HepG2 (cell line): ENCODE results near the gene CORO1A. TPM values are rescaled to one million over a fixed set of nuclear protein-coding genes. Genes with fewer than 3 reads are reported as not detected.

ENCODE experiments used
- CHCHD3 ChIP-seq: sonication (generic); formaldehyde crosslinking; IDR thresholded peaks from 2 replicates; pipeline ENCODE4 v1.8.0; 2022; ENCODE audit warnings: mild to moderate bottlenecking, missing genetic modification reagents, moderate library complexity
- CHD2 ChIP-seq: IDR thresholded peaks from 2 replicates; pipeline ENCODE4 v1.6.1; 2011; ENCODE audit warnings: low read depth, low read length, improper control_type of control experiment
- EEA1 ChIP-seq: sonication (generic); formaldehyde crosslinking; IDR thresholded peaks from 2 replicates; pipeline ENCODE4 v1.5.1; 2020; ENCODE audit warnings: mild to moderate bottlenecking, missing genetic modification reagents, borderline replicate concordance
- IRX3 ChIP-seq: sonication (generic); formaldehyde crosslinking; IDR thresholded peaks from 2 replicates; pipeline ENCODE4 v1.8.1; 2023; ENCODE audit warnings: mild to moderate bottlenecking, low read depth, missing genetic modification reagents, borderline replicate concordance
- MED1 ChIP-seq: sonication (generic); formaldehyde crosslinking; IDR thresholded peaks from 2 replicates; pipeline ENCODE4 v1.4.0; 2020; ENCODE audit warnings: missing genetic modification reagents
- PITX1 ChIP-seq: sonication (generic); formaldehyde crosslinking; IDR thresholded peaks from 2 replicates; pipeline ENCODE4 v1.5.1; 2020; ENCODE audit warnings: mild to moderate bottlenecking, missing genetic modification reagents
- SMAD3 ChIP-seq: sonication (generic); formaldehyde crosslinking; IDR thresholded peaks from 2 replicates; pipeline ENCODE4 v1.4.0; 2020; ENCODE audit warnings: missing genetic modification reagents
- SSRP1 ChIP-seq: IDR thresholded peaks from 2 replicates; pipeline ENCODE4 v1.6.1; 2016; ENCODE audit warnings: control low read depth
- STAG1 ChIP-seq: sonication (generic); formaldehyde crosslinking; IDR thresholded peaks from 2 replicates; pipeline ENCODE4 v1.4.0; 2020; ENCODE audit warnings: missing genetic modification reagents
- TARDBP ChIP-seq: sonication (generic); formaldehyde crosslinking; IDR thresholded peaks from 2 replicates; pipeline ENCODE4 v1.8.0; 2022; ENCODE audit warnings: mild to moderate bottlenecking, missing genetic modification reagents
- TBP ChIP-seq: sonication (generic); formaldehyde crosslinking; IDR thresholded peaks from 2 replicates; pipeline ENCODE4 v1.5.0; 2020; ENCODE audit warnings: missing genetic modification reagents
- ZFP1 ChIP-seq: IDR thresholded peaks from 2 replicates; pipeline ENCODE4 v1.6.1; 2016
- ZNF296 ChIP-seq: sonication (generic); formaldehyde crosslinking; conservative IDR thresholded peaks from 2 replicates; pipeline ENCODE4 v1.5.0; 2020; ENCODE audit warnings: mild to moderate bottlenecking, missing genetic modification reagents
- ZNF33A ChIP-seq: sonication (generic); formaldehyde crosslinking; IDR thresholded peaks from 2 replicates; pipeline ENCODE4 v1.5.1; 2020; ENCODE audit warnings: missing genetic modification reagents, mild to moderate bottlenecking, moderate library complexity, borderline replicate concordance
- ZNF550 ChIP-seq: sonication (generic); formaldehyde crosslinking; IDR thresholded peaks from 2 replicates; pipeline ENCODE4 v1.4.0; 2020; ENCODE audit warnings: mild to moderate bottlenecking, missing genetic modification reagents, borderline replicate concordance
- ZNF776 ChIP-seq: sonication (generic); formaldehyde crosslinking; IDR thresholded peaks from 2 replicates; pipeline ENCODE4 v1.4.0; 2020; ENCODE audit warnings: mild to moderate bottlenecking, missing genetic modification reagents
- ZNF788 ChIP-seq: sonication (generic); formaldehyde crosslinking; IDR thresholded peaks from 2 replicates; pipeline ENCODE4 v1.5.0; 2020; ENCODE audit warnings: mild to moderate bottlenecking, missing genetic modification reagents, borderline replicate concordance
- ZNF790 ChIP-seq: sonication (generic); formaldehyde crosslinking; IDR thresholded peaks from 2 replicates; pipeline ENCODE4 v1.8.0; 2022; ENCODE audit warnings: missing genetic modification reagents, mild to moderate bottlenecking, borderline replicate concordance
- polyA plus RNA-seq, 8 experiments: library from polyadenylated mRNA; depleted of rRNA in 3 of 8; stranded (reverse) in 7 of 8; unstranded in 1 of 8; fragments of >200 nt; fragmentation: Illumina TruSeq in 4 of 8; extraction: Trizol in 4 of 8; gene quantifications; 2 replicates each; pipeline versions ENCODE4 v1.2.1 to v1.2.3, GENCODE V29; 2011 to 2016; ENCODE audit warnings: low read depth in 4 of 8, missing spikeins in 1 of 8, mixed read lengths in 1 of 8; ENCODE audit not compliant: insufficient read depth in 1 of 8
- total RNA-seq, 5 experiments: library from RNA; depleted of rRNA; stranded (reverse); fragments of >200 nt; fragmentation: Illumina TruSeq; extraction: Trizol; gene quantifications; 2 replicates each; pipeline ENCODE4 v1.2.3, GENCODE V29; 2016; ENCODE audit warnings: low read depth in 1 of 5
- TF ChIP-seq, protein P1 (sequence below), 2 experiments: IDR thresholded peaks; 2 replicates each; pipeline ENCODE4 v1.6.1; 2011 to 2012; ENCODE audit warnings: low read length in 2 of 2, borderline replicate concordance in 1 of 2, low read depth in 1 of 2, mild to moderate bottlenecking in 1 of 2, moderate library complexity in 1 of 2
- TF ChIP-seq, protein P2 (sequence below): sonication (generic); formaldehyde crosslinking; IDR thresholded peaks from 2 replicates; pipeline ENCODE4 v1.5.0; 2020; ENCODE audit warnings: missing genetic modification reagents, mild to moderate bottlenecking, borderline replicate concordance
- TF ChIP-seq, protein P3 (sequence below): sonication (generic); formaldehyde crosslinking; IDR thresholded peaks from 2 replicates; pipeline ENCODE4 v1.4.0; 2020; ENCODE audit warnings: missing genetic modification reagents, borderline replicate concordance
- TF ChIP-seq, protein P4 (sequence below): sonication (generic); formaldehyde crosslinking; IDR thresholded peaks from 2 replicates; pipeline ENCODE4 v1.4.0; 2020; ENCODE audit warnings: missing genetic modification reagents

Gene CORO1A
- total and polyA plus RNA-seq, 2 of the 13 experiments (the other 11 are each of a cell fraction or from before 2014, with no cell fraction given): 6.5 to 12.9 TPM

DNA sequence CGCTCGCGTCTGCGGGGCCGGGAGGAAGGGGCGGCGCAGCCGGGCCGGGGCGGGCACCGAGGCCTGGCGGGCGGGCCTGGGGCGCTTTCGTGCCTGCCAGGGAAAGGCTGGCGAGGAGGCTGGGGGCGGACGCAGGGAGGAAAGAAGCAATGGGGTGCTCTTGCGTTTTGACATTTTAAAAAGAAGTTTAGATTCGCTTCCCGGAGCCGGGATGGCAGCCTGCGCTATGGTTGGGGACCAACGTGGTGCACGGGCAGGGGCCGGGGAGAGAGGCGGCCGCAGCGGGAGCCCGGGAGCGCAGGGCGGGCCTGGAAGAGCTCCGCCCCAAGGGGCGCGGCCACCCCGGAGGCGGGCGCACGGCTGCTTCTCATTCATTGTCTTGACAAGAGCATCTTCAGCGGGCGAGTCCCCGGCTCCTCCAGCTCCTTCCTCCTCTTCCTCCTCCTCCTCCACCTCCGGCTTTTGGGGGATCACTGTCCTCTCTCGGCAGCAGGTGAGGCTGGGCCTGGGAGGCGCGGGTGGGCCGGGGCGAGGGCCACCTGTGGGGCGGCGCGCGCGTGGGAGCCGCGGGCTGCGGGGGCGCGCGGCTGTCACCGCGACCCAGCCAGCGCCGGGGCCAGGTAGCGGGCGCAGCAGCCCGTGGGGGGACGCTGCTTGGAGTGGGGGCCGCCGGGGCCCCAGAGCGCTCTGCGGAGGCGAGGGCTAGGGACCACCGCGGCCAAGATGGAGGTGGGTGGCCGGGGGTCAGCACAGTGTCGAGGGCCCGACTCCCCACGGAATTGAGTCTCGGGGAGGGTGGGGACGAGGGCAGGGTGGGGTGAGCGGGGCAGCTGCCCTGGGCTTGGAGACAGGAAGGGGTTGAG, at the start of gene CORO1A (continued):
- TF ChIP-seq ZNF776 (no peak), ZNF550 (CRISPR knock-in tag) (no peak), ZNF788 (CRISPR knock-in tag) (no peak), ZNF790 (no peak), IRX3 (CRISPR knock-in tag) (no peak), EEA1 (CRISPR knock-in tag) (no peak), STAG1 (CRISPR knock-in tag) (0 out of 2 replicates have a peak, but pooled peaks have one; percentile 3), TARDBP (CRISPR knock-in tag) (no peak), PITX1 (no peak), SMAD3 (no peak), CHD2 (no peak), SSRP1 (CRISPR knock-in tag) (no peak), MED1 (CRISPR knock-in tag) (peak; percentile 29; the same call in 1 of the 2 replicates), ZNF296 (CRISPR knock-in tag) (no peak), ZNF33A (CRISPR knock-in tag) (no peak), ZFP1 (CRISPR knock-in tag) (no peak), CHCHD3 (CRISPR knock-in tag) (no peak), TBP (CRISPR knock-in tag) (0 out of 2 replicates have a peak, but pooled peaks have one; percentile 15)
- TF ChIP-seq, protein P1, sequence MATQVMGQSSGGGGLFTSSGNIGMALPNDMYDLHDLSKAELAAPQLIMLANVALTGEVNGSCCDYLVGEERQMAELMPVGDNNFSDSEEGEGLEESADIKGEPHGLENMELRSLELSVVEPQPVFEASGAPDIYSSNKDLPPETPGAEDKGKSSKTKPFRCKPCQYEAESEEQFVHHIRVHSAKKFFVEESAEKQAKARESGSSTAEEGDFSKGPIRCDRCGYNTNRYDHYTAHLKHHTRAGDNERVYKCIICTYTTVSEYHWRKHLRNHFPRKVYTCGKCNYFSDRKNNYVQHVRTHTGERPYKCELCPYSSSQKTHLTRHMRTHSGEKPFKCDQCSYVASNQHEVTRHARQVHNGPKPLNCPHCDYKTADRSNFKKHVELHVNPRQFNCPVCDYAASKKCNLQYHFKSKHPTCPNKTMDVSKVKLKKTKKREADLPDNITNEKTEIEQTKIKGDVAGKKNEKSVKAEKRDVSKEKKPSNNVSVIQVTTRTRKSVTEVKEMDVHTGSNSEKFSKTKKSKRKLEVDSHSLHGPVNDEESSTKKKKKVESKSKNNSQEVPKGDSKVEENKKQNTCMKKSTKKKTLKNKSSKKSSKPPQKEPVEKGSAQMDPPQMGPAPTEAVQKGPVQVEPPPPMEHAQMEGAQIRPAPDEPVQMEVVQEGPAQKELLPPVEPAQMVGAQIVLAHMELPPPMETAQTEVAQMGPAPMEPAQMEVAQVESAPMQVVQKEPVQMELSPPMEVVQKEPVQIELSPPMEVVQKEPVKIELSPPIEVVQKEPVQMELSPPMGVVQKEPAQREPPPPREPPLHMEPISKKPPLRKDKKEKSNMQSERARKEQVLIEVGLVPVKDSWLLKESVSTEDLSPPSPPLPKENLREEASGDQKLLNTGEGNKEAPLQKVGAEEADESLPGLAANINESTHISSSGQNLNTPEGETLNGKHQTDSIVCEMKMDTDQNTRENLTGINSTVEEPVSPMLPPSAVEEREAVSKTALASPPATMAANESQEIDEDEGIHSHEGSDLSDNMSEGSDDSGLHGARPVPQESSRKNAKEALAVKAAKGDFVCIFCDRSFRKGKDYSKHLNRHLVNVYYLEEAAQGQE (IDR thresholded peaks at IDR 0.05; ENCODE audit: borderline replicate concordance in 1 of 2, low read depth in 1 of 2, low read length in 2 of 2): no peak
- TF ChIP-seq, protein P2, sequence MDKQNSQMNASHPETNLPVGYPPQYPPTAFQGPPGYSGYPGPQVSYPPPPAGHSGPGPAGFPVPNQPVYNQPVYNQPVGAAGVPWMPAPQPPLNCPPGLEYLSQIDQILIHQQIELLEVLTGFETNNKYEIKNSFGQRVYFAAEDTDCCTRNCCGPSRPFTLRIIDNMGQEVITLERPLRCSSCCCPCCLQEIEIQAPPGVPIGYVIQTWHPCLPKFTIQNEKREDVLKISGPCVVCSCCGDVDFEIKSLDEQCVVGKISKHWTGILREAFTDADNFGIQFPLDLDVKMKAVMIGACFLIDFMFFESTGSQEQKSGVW (CRISPR knock-in tag): no peak
- TF ChIP-seq, protein P3, sequence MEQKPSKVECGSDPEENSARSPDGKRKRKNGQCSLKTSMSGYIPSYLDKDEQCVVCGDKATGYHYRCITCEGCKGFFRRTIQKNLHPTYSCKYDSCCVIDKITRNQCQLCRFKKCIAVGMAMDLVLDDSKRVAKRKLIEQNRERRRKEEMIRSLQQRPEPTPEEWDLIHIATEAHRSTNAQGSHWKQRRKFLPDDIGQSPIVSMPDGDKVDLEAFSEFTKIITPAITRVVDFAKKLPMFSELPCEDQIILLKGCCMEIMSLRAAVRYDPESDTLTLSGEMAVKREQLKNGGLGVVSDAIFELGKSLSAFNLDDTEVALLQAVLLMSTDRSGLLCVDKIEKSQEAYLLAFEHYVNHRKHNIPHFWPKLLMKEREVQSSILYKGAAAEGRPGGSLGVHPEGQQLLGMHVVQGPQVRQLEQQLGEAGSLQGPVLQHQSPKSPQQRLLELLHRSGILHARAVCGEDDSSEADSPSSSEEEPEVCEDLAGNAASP: peak; percentile 43; the same call in 1 of the 2 replicates
- TF ChIP-seq, protein P4, sequence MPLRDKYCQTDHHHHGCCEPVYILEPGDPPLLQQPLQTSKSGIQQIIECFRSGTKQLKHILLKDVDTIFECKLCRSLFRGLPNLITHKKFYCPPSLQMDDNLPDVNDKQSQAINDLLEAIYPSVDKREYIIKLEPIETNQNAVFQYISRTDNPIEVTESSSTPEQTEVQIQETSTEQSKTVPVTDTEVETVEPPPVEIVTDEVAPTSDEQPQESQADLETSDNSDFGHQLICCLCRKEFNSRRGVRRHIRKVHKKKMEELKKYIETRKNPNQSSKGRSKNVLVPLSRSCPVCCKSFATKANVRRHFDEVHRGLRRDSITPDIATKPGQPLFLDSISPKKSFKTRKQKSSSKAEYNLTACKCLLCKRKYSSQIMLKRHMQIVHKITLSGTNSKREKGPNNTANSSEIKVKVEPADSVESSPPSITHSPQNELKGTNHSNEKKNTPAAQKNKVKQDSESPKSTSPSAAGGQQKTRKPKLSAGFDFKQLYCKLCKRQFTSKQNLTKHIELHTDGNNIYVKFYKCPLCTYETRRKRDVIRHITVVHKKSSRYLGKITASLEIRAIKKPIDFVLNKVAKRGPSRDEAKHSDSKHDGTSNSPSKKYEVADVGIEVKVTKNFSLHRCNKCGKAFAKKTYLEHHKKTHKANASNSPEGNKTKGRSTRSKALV (CRISPR knock-in tag): peak; percentile 41; the same call in 1 of the 2 replicates
